HG03159 (cell line): ENCODE measurements around the gene C1GALT1C1.
"Not testable (repeated sequence)": the region's sequence is repeated elsewhere in the genome, so short reads cannot be mapped to it uniquely, and the experiment has no call there.

ENCODE experiments used
- ATAC-seq: cut with Tn5 transposase; IDR thresholded peaks from one replicate; pipeline ENCODE4 v1.9.1; 2021; ENCODE audit warnings: mild to moderate bottlenecking, moderate library complexity; ENCODE audit not compliant: unreplicated experiment

Gene C1GALT1C1

DNA sequence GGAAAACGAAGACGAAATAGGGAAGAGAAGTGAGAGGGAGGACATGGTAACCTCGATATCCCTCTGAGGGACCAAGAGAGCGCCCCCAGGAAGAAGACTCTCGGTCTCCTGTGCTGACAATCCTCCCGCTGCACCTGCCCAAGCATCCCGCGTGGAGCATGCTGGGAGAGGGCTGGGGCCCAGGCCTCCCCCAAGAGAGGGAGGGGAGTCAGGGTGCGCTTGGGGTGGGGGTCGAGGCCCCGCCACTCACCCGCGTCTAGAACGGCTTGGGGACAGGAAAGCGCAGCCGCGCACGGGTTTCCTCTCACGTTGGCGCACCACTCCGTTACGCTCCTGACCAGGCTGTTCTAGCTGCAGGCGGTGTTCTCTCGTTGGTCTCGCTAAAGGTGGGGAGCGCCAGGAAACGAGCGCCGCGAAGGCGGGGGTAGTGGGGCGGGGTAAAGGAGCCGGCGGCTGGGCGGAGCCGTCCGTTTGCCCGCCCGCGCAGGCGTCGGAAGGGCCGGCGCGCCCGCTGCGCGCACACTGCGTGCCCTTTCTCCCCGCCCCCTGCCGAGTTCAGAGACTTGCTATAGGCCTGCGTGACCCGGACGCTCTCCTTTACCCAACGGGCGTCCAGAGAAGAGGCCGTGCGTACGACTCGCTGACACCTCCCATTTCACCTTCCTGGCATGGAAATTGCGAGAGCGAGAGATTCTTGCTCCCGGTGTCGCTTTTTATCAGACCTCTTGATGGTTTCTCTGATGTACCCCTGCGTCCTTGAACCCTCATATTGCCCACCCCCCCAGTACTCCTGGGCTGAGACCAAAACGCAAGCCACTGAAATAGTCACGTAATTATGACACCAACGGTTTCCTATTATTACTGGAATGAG, at the start of gene C1GALT1C1:
Gene C1GALT1C1 (minus strand): TSS at position 388 of the 871 bp plus-strand sequence. CDS start 2,888 bp downstream, outside the sequence.
- ATAC-seq = peak; percentile 96

DNA sequence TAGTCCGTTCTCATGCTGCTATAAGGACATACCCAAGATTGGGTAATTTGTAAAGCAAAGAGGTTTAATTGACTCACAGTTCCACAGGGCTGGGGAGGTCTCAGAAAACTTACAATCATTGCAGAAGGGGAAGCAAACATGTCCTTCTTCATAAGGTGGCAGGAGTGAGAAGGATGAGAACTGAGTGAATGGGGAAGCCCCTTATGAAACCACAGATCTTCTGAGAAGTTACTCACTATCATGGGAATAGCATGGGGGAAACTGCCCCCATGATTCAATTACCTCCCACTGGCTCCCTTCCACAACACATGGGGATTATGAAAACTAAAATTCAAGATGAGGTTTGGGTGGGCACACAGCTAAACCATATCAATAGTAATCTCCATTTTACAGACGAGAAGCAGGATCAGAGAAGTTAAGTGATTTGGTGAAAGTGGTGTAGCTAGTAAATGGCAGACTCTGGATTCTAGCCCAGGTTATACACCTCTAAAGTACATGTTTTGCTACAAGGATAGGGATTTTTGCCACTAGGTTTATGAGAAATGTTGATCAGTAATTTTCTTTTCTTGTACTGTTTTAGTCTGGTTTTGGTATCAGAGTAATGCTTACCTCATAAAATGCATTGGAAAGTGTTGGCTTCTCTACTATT, 47.3 kb upstream of the C1GALT1C1 start:
- ATAC-seq = no peak

DNA sequence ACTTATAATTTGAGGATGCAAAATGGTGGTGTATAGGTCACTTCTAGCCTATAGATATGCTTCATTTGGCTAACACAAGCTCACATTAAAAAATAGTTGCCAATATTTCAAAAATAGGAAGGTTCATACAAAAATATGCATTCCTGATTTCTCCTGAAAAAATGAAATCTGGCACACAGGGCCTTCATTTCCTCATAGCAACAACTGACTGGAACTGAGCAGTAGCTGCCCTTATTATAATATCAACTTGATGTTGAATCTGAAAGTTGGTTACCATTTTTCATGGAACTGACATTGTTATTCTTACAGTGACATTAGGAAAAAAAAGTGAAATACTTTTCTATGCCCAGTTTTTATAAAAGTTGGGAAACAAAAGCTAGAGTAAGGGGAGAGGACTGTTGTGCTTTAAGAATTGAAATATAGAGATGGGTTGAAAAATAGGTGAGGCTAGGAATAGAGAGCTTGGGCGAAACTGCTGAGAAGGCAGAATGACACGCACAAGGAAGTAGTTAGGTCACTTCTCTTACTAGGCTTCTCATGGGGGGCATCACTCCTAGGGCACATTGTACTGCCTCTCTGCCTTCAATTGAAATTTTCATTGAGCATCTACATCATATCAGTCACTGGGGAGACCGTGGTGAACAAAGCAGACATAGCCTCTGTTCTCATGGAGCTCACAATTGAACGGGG, 43.1 kb upstream of the C1GALT1C1 start:
- ATAC-seq = no peak

DNA sequence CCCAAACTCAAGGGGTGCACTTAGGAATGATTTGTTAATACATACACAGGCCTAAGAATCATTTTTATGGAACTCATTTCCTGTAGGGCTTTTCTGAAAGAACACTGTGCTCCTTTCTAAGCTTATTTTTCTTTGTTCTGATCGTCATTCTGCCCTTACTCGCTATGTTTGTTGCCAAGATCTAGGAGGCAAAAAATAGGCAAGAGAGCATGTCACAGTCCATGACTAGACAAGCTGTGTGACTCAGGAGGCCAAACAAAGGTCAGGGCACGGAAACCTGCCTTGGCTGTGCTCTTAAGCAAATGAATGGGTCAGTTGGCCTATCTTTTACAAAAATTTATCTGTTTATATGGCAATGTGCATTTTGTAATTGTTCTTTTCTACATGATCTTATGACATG, 42.5 kb upstream of the C1GALT1C1 start:
- ATAC-seq = no peak

- ATAC-seq = no peak
Measured at GRCh38 chrX:120671963-120672362, 42.1 kb upstream of the C1GALT1C1 start.

GRCh38 chrX:120668357-120668756, 38.5 kb upstream of the C1GALT1C1 start:
- ATAC-seq = no peak

GRCh38 chrX:120664535-120664934, 34.7 kb upstream of the C1GALT1C1 start:
- ATAC-seq = not testable (repeated sequence)

GRCh38 chrX:120664081-120664480, 34.2 kb upstream of the C1GALT1C1 start:
- no peak for ATAC-seq

DNA sequence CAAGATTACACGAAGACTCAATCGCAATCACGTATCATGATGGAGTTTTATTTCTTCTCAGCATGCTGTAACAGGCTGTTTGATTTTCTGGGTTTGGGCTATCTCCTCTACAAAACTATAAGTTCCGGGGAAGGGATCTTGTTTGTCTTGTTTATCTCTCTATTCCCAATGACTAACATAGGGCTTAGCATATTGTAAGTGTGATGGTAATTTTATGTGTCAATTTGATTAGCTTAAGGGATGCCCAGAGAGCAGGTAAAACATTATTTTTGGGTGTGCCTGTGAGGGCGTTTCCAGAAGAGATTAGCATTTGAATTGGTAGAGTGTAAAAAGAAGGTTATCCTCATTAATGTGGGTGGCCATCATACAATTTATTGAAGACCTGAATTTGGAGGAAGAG, 32.8 kb upstream of the C1GALT1C1 start:
- ATAC-seq = no peak

- no peak for ATAC-seq
Measured at GRCh38 chrX:120660637-120661036, 30.8 kb upstream of the C1GALT1C1 start.

DNA sequence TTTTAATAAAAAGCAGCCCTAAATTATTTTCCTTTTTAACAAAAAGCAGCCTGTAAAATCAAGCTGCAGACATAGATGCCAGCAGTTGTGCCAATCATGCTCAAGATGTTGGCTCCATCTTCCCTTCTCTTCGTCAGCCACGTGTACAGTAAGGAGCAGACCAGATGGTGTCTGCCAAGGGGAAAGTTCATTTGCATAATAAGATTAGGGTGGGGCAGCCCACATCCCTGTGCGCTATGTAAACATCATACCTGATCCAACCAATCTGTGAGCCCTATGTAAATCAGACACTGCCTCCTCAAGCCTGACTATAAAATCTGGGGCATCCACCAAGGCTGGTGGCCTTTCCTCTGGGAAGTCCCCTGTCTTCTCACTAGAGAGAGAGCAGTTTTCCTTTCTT, 23.1 kb upstream of the C1GALT1C1 start:
- ATAC-seq = no peak

- not testable (repeated sequence) for ATAC-seq
Measured at GRCh38 chrX:120652256-120652655, 22.4 kb upstream of the C1GALT1C1 start.

DNA sequence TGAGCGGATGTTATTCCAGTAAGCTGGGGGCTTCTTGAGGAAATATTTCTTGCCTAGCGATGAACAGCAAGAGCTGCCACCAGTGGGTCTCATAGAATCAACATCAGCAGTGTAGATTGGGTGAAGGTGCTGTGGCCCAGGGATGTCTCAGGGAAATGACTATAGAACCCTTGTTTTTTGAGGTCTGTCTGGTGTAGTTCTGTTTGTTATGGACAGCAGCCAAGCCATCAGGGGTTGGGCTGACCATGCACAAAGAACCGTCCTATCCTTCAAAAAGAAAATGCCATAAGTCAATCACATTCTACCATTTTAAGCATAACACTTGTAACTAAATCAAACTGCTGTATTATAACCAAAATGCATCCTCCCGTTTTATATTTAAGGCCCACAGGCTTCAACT, 17.3 kb upstream of the C1GALT1C1 start:
- ATAC-seq = no peak

- no peak for ATAC-seq
Measured at GRCh38 chrX:120642871-120643270, 13.0 kb upstream of the C1GALT1C1 start.

DNA sequence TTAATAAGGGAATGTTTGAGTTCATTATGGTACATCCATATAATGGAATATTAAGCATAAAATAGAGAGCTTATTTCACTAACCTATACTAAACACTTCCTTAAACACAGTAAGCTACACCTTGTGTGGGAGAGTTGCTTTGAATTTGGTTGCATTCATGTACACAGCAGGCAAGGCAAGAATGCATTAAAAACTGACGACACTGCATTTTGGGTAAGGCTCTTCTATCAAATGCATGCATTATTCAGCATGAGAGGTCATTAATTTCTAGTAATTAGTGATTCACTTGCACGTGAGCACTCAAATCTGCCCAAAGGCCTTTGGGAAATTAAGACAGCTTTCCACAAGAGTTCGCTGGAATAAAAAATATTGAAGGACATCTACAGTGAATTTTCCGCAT, 8.8 kb upstream of the C1GALT1C1 start:
- ATAC-seq = no peak

- no peak for ATAC-seq
Measured at GRCh38 chrX:120625371-120625770, 4.5 kb downstream of the C1GALT1C1 start.

DNA sequence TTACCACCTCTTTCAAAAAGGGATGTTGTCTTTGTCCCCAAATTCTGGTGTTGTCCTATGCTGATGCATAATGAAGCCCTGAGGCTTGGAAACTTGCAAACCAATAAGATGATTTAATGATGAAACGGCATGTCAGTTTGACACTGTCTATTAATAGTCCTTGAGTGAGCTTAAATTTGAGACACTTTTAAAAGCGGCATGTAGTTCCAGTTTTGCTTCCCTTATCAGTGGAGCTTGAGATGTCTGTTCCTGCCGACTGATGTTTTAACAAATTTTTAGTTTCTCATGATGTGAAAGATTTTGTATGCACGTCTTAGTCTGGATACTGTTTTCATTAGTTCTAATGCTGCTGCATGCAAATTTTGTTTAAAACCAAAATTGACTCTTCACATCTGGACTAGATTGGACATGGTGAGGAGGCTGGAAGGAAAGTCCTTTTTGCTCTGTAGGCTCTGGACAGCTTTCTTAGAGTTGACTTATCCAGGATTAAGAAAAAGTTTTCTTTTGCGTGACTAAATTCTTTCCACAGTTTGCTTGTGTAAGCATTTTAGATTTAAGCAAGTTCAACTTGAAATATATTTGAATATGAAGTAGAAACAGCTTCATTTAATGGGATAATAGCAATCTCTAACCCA, 11.7 kb downstream of the C1GALT1C1 start:
- ATAC-seq = no peak

GRCh38 chrX:120614816-120615215, 15.0 kb downstream of the C1GALT1C1 start:
- no peak for ATAC-seq

DNA sequence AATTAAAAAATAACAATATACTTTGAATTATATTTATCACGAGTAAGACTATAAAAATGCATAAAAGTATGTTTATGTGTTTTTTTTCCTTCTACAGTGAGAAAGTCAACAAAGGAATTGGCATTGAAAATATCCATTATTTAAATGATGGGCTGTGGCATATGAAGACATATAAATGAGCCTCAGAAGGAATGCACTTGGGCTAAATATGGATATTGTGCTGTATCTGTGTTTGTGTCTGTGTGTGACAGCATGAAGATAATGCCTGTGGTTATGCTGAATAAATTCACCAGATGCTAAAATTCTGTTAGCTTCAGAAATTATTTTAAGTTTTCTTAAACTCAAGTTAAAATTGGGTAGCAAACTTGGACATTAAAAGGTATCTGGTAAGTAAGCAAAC, 17.8 kb downstream of the C1GALT1C1 start:
- no peak for ATAC-seq

- peak; percentile 64 for ATAC-seq
Measured at GRCh38 chrX:120604361-120604782, 25.5 kb downstream of the C1GALT1C1 start.

GRCh38 chrX:120603707-120604360, 26.0 kb downstream of the C1GALT1C1 start, which contains the start of gene MCTS1:
Gene MCTS1, plus strand, starts transcription at chrX:120604101. Its CDS starts 136 bp downstream, at chrX:120604237.
- ATAC-seq = peak; percentile 89
